ENCODE measurements around the gene DYNC2LI1.

DNA sequence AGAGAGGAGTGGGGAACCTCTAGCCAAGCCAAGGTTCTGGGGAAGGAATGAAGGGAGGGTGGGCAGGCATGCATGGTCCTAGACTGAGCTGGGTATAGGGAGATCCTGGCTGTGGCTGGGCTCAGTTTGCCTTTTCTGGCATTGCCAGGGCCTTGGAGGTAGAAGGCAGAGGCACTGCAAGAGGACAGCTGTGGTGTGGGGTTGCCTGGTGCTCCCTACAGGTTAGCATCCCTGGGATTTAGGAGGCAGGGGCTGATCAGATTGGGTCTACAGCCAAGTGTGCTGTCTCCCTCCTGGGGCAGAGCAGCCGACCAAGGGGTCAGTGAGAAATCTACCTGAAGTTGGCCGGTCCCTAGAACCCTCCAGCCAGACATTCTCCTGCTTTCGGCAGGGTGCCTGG lies 80.8 kb downstream of the DYNC2LI1 start:
- TF ChIP-seq, protein P1, sequence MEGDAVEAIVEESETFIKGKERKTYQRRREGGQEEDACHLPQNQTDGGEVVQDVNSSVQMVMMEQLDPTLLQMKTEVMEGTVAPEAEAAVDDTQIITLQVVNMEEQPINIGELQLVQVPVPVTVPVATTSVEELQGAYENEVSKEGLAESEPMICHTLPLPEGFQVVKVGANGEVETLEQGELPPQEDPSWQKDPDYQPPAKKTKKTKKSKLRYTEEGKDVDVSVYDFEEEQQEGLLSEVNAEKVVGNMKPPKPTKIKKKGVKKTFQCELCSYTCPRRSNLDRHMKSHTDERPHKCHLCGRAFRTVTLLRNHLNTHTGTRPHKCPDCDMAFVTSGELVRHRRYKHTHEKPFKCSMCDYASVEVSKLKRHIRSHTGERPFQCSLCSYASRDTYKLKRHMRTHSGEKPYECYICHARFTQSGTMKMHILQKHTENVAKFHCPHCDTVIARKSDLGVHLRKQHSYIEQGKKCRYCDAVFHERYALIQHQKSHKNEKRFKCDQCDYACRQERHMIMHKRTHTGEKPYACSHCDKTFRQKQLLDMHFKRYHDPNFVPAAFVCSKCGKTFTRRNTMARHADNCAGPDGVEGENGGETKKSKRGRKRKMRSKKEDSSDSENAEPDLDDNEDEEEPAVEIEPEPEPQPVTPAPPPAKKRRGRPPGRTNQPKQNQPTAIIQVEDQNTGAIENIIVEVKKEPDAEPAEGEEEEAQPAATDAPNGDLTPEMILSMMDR (IDR thresholded peaks at IDR 0.05), result no peak
- no peak for TF ChIP-seq ZFX (IDR thresholded peaks at IDR 0.05; ENCODE audit: borderline replicate concordance)

Data from 22Rv1 (cell line).